Measurements from ENCODE around the gene IFT88.

Gene IFT88

DNA sequence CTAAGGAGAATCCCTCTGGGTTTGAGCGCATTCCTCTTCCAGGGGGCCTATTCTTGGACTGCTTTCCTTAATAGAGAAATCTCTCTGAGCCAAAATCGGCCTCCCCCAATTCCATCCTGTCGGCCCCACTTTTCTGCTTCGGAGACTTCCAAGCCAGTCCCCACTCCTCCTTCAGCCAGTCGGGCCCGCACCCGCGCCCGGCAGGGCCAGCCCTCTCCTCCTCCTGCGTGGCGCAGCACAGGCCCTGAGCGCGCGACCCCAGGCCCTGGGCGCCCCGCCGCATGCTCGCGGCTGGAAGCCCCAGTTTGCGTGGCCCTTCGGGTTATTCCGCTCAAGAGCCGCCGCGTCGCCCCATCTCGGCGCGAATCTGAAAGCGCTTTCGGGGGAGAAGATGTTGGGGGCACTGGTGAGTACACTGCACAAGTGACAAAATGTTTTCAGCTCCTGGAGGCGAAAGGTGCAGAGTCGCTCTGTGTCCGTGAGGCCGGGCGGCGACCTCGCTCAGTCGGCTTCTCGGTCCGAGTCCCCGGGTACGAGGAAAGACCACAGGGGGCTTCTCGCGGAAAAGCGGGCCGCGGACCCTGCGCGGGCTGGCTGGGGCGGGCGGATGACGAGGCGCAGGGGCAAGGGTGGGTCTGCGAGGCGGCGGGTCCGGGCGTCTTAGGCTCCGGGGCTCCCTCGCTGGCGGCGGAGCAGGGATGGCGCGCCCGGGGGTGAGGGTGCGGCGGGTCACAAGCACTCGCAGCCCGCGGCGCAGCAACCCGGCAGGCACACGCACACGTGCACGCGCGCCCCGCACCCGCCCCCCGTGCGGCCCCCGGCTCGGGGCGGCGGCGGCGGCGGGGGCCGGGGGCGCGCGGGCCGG lies 136.2 kb downstream of the IFT88 start, which contains the start of gene IL17D:
TSS of gene IL17D (plus strand) at position 785 of the 865 bp plus-strand sequence. CDS start 303 bp downstream, outside the sequence.
- 0 out of 2 replicates have a peak within 1 kb of the TSS, but pooled peaks have one; percentile 15 for H3K4me3 ChIP-seq (ENCODE audit: low read depth, low read length)
- no peak for DNase-seq (ENCODE audit: low read depth)
- no peak for TF ChIP-seq CTCF (IDR thresholded peaks at IDR 0.05; ENCODE audit: control insufficient read depth, extremely low read depth, insufficient read depth)

GRCh38 chr13:20703780-20704458 lies 137.0 kb downstream of the IFT88 start:
- 0 out of 2 replicates have a peak overlapping the region, but pooled peaks have one; percentile 7 for H3K4me3 ChIP-seq (ENCODE audit: low read depth, low read length)
- peak; percentile 77 for TF ChIP-seq CTCF (IDR thresholded peaks at IDR 0.05; ENCODE audit: control insufficient read depth, extremely low read depth, insufficient read depth)
- peak; percentile 47 for DNase-seq (ENCODE audit: low read depth)

DNA sequence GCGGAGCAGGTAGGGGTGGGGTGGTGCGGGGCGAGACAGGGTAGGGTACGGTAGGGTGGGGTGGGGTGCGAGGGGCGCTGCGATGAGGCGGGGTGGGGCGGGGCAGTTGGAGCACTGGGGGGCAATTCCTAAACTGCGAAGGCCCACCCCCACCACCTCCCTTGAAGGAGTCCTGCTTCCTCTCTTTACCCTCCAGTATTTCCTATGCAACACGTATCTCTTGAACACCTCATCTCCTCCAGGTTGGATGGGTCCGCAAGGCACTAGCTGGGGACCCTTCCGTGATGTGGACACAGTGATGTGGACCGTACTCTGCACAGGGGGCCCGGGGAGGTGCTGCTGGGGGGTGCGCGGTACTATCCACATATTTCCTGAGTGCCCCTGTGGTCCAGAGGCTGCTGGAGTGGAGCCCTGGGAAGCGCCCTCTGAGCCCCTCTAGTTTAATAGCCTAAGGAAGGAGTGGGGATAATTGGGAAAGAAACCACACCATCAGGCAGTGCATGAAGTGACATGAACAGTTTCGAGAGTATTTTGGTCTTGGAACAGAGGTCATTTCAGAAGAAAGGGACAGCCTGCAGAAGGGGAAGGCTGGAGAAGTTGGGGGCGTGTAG lies 137.6 kb downstream of the IFT88 start:
- H3K4me3 ChIP-seq (ENCODE audit: low read depth, low read length): no peak overlapping the region
- no peak for DNase-seq (ENCODE audit: low read depth)
- TF ChIP-seq CTCF (IDR thresholded peaks at IDR 0.05; ENCODE audit: control insufficient read depth, extremely low read depth, insufficient read depth): no peak

DNA sequence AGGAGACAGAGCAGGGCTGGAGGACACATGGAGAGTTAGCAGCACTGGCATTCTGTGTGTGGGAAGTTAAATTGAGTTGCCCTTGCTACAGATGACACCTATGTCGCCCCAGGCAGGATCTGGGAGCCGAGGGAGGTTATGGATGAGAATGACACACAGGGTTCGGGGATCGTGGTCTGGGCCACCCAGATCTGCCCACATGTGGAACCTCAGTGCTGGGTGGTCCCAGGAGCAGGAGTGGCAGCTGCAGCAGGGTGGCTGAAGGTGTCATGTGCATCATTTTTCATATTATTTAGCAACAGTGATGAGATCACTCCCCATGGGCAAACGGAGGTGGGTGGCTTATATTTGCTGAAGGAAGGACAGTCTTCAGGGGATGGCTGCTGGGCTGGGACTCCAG lies 139.7 kb downstream of the IFT88 start:
- no peak for DNase-seq (ENCODE audit: low read depth)
- TF ChIP-seq CTCF (IDR thresholded peaks at IDR 0.05; ENCODE audit: control insufficient read depth, extremely low read depth, insufficient read depth): no peak
- no peak overlapping the region for H3K4me3 ChIP-seq (ENCODE audit: low read depth, low read length)

GRCh38 chr13:20708216-20708615 lies 141.3 kb downstream of the IFT88 start:
- H3K4me3 ChIP-seq (ENCODE audit: low read depth, low read length): no peak overlapping the region
- DNase-seq (ENCODE audit: low read depth): no peak
- no peak for TF ChIP-seq CTCF (IDR thresholded peaks at IDR 0.05; ENCODE audit: control insufficient read depth, extremely low read depth, insufficient read depth)

DNA sequence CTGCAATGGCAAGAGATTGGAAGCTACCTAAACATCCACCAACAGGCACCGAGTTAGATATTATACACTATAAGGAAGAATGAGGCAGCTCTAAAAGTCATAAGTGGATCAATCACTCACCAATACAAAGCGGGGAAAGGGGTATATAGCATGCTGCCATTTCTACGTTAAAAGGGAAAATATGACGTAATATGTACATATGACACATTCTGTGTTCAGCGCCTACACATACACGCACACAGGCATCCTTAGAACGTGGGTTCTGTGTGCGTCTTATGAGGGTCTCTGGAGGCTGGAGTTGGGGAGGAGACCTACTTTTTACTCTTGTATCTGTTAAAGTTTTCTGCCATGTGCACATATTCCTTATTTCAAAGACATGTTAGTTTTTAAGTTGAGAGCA lies 142.4 kb downstream of the IFT88 start:
- H3K4me3 ChIP-seq (ENCODE audit: low read depth, low read length): no peak overlapping the region
- TF ChIP-seq CTCF (IDR thresholded peaks at IDR 0.05; ENCODE audit: control insufficient read depth, extremely low read depth, insufficient read depth): no peak
- no peak for DNase-seq (ENCODE audit: low read depth)
